ENCODE results near the gene ZSWIM3. TPM values are rescaled to one million over a fixed set of nuclear protein-coding genes. Genes with fewer than 3 reads are reported as not detected.

Gene ZSWIM3
- total and polyA plus RNA-seq, 2 of the 8 experiments (the other 6 are each of a cell fraction or from before 2014, with no cell fraction given): 5.5 to 6.9 TPM

- Histone ChIP-seq H4K8ac (ENCODE audit: extremely low read depth, insufficient read depth, low read length) (no peak overlapping the region), H2AFZ (ENCODE audit: low read length) (no peak overlapping the region), H3K23ac (ENCODE audit: insufficient read length) (no peak overlapping the region), H3K36me3 (ENCODE audit: control insufficient read depth in 2 of 4, insufficient read depth in 4 of 4, low read length in 3 of 4) (peaks cover 0 to 8% (median 2%) of the 10 kb centered on the region in 4 experiments; a peak in 3 of 8 replicates), H3K18ac (ENCODE audit: extremely low read depth, low read length) (no peak overlapping the region), H4K91ac (replicated peaks; ENCODE audit: insufficient read length, low read length) (no peak overlapping the region), H3K4ac (replicated peaks; ENCODE audit: insufficient read length, low read depth, low read length) (no peak overlapping the region), H3K79me1 (ENCODE audit: low read depth, low read length) (no peaks in the 10 kb centered on the region), H3K4me3 (ENCODE audit: extremely low read depth in 1 of 4, insufficient read depth in 2 of 4, low read depth in 3 of 4, low read length in 4 of 4) (no peak overlapping the region), H3K4me1 (replicated peaks in 1 of 4; ENCODE audit: control insufficient read depth in 3 of 4, insufficient read depth in 4 of 4, low read length in 3 of 4) (no peaks in the 10 kb centered on the region), H3K79me2 (ENCODE audit: control insufficient read depth in 1 of 2, insufficient read depth in 2 of 2, low read length in 2 of 2) (no peaks in the 10 kb centered on the region), H2BK5ac (ENCODE audit: low read depth, low read length) (no peak overlapping the region), H2BK15ac (ENCODE audit: low read length) (no peak overlapping the region), H2BK20ac (ENCODE audit: low read length) (no peak overlapping the region), H3K9ac (replicated peaks in 1 of 4; ENCODE audit: extremely low read depth in 1 of 4, low read depth in 3 of 4, low read length in 3 of 4) (no peak overlapping the region), H3K27me3 (replicated peaks in 1 of 4; ENCODE audit: control insufficient read depth in 3 of 4, extremely low read depth in 1 of 4, insufficient read depth in 3 of 4, low read length in 3 of 4) (no peaks in the 10 kb centered on the region), H2BK12ac (ENCODE audit: low read depth, low read length) (no peak overlapping the region), H3K23me2 (ENCODE audit: low read depth, low read length) (no peaks in the 10 kb centered on the region), H4K20me1 (replicated peaks in 1 of 2; ENCODE audit: control insufficient read depth in 1 of 2, insufficient read depth in 2 of 2, low read length in 2 of 2) (no peaks in the 10 kb centered on the region), H2AK5ac (ENCODE audit: low read depth, low read length) (no peak overlapping the region), H3K56ac (replicated peaks; ENCODE audit: insufficient read length, low read depth, low read length) (no peak overlapping the region), H4K5ac (ENCODE audit: insufficient read length, low read depth, low read length) (no peak overlapping the region), H3K9me3 (ENCODE audit: insufficient read depth in 2 of 2, low read depth in 1 of 2, low read length in 1 of 2) (no peaks in the 10 kb centered on the region), H3K27ac (ENCODE audit: low read depth, low read length) (no peak overlapping the region), H2BK120ac (replicated peaks; ENCODE audit: low read depth, low read length) (no peak overlapping the region), H3K14ac (ENCODE audit: insufficient read length) (no peak overlapping the region), H3K4me2 (ENCODE audit: insufficient read depth in 1 of 2, low read depth in 2 of 2, low read length in 2 of 2) (no peak overlapping the region)
- TF ChIP-seq USF2 (IDR thresholded peaks at IDR 0.05; ENCODE audit: low read length): no peak
- 86% methylated on average over 3 of the region's 4 CpGs; no CpG with 5 or more reads in 1 of the 2 experiments for WGBS, 2 experiments (ENCODE audit: extremely low coverage in 1 of 2, insufficient coverage in 1 of 2, insufficient read length in 1 of 2, insufficient replicate concordance in 2 of 2, low coverage in 1 of 2, low lambda C conversion rate in 2 of 2, missing lambda C conversion rate in 1 of 2)
- POLR2A ChIA-PET (ENCODE audit: partially characterized antibody): interaction anchor here (1.2 to 8.1 kb wide), 3 partner anchors 10 to 35 kb away, joined by 4 to 39 read pairs (median 4); partner anchors contain the start of genes ACOT8, ZSWIM1 and ZSWIM3
- no peak for FAIRE-seq
- DNase-seq (ENCODE audit: low read depth in 1 of 2, low spot score in 2 of 2): no peak
- CTCF ChIA-PET (ENCODE audit: partially characterized antibody): interaction anchor here (1.4 kb wide), 3 partner anchors 17 to 48 kb away, joined by 3 to 8 read pairs (median 6); no protein-coding TSS in a partner anchor
These were observed 15.2 kb downstream of the ZSWIM3 start for GRCh38 chr20:45872626-45873025.
